ENCODE results near the gene HRH1.
"Not testable (repeated sequence)": the region's sequence is repeated elsewhere in the genome, so short reads cannot be mapped to it uniquely, and the experiment has no call there.

HRH1 gene

DNA sequence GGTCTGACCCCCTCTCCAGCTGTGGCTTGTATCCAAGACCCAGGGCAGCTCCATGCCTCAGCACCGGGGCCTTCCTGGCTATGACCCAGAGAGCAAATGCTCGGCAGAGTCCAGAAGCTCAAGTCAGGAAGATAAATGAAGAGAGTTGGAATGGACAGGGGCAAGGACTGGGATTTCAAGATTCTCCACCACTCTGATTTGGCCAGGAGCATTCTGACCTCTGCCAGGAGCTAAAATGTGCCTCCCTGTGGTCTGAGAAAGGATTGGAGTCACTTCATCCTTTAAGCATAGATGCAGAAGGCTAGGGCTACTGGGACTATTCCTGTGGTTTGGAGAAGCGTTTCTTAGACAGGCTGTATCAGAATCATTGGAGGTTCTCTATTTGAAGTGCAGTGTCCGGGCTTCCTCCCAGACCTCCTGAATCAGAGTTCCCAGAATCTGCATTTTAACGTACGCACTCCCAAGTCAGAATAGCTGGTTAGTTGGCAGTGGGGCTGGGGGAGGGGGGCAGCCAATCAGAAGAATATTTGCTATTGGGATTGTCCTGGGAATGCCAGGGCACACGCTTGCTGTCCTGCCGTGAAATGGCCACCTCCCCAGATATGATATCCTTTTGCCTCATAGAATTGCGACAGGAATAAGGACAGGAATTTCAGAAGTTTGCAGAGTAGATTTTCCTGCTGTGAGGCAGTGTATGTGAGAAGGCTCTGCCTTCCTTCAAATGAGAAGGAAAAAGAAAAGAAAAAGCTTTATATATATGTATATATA lies 57.4 kb downstream of the HRH1 start:
- DNase-seq = no peak

DNA sequence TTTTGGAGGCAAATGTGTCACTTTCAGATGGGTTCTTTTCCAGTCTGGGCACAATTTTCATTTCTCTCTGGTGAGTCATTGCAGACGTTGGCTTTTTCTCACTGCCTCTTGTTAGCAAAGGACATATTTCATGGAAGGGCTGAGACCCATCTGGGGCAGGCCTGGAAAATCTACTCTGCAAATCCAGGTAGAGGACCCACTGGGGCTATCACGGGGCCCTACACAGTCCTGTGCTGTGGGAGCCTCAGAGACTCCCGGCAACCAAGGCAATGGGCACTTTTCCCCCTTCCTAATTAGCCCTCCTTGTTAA lies 58.0 kb downstream of the HRH1 start:
- no peak for DNase-seq

GRCh38 chr3:11212784-11213183 lies 58.5 kb downstream of the HRH1 start:
- no peak for DNase-seq

DNA sequence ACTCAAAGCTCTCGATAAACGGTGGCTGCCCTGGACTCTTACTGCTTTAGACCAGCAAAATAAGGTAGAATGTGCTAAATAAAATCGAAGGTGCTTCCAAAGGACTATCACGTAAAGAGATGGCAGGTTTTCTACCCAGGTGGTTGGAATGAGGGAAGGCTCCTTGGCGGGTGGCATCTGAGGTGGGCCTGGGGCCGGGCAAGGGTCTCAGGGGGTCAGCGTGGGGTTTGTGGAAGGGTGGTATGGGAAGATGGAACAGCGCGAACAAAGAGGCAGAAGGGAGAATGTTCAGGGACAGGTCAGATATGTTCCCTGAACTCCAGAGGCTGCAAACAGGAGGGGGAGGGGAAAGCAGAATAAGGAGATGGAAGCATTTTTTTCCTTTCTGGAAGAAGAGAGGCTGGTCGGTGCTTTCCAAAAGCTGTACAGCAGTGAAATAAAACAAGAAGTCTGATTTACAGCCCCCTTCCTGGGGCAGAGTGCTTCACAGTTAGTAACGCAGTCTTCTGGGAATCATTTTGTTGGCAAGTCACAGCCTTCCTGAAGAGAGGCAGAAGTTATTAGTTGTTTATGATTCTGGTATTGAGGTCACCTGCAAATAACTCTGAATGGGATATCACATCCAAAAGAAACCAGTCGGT lies 59.6 kb downstream of the HRH1 start:
- DNase-seq = no peak

GRCh38 chr3:11214451-11214978 lies 60.2 kb downstream of the HRH1 start:
- no peak for DNase-seq

GRCh38 chr3:11217370-11217769 lies 63.1 kb downstream of the HRH1 start:
- DNase-seq = not testable (repeated sequence)

DNA sequence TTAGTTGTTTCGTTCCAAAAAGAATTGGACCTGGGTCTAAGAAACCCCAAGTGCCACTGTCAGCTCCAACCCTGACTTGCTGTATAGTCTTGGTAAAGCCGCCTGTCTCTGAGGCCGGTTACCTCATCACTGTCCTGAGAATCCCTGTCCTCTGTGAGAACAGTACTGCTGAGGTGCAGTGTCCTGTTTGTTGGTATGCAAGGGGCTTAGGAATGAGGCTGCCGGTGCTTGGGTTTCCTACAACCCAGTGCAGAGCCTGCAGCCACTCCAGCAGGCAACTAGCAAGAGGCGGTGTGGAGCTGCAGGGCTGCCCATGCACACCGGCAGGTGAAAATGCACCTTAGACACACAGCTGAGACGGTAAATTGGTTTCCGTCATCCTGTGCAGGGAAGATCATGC lies 65.9 kb downstream of the HRH1 start:
- DNase-seq = no peak

- no peak for DNase-seq
Observed at GRCh38 chr3:11221818-11222415, 67.6 kb downstream of the HRH1 start.

GRCh38 chr3:11224010-11224409 lies 69.7 kb downstream of the HRH1 start:
- no peak for DNase-seq

DNA sequence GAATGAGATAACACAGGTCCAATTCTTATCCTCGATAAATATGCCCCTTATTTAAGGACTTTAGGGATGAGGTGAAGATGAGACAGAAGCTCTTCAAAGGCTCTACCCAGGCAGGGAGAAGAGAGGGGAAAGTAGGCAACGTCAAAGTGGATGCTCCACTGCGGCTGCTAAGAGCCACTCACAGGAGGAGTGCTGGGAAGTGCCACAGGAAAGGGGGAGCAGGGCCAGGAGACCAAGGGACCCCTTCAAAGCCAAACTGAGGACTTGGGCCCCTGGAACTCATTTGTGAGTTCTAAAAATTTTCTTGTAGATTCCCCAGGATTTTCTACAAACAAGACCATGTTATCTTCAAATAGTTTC lies 70.6 kb downstream of the HRH1 start:
- DNase-seq = no peak

DNA sequence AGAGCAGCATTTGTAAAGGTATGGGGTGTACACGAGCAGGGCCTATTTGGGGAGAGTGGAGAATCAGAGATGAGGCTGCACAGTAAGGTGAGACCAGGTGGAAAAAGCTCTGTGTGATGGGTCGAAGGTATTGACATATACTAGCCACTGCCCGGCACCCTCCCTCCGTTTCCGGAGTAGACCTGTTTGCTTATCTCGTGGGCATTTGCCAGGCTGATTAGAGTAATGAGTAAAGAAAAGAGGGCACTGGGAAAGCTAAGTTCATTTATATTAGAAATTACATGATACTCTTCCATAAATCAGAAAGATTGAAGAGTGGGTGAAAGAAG lies 71.7 kb downstream of the HRH1 start:
- no peak for DNase-seq

DNA sequence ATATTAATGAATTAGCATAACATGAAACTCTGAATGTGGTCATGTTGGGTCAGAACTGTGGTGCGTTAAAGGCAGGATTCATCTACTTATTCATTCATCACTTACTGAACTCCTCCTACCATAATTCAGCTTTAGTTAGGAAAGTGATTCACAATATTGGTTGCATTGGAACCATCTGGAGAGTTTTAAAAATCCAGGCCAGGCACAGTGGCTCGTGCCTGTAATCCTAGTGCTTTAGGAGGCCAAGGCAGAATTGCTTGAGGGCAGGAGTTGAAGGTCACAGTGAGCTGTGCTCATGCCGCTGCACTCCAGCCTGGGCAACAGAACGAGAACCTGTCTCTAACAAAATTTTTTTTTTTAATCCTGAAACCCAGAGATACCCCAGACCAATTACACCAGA lies 73.7 kb downstream of the HRH1 start:
- DNase-seq = no peak

- no peak for DNase-seq
Observed at GRCh38 chr3:11230125-11230524, 75.8 kb downstream of the HRH1 start.

DNA sequence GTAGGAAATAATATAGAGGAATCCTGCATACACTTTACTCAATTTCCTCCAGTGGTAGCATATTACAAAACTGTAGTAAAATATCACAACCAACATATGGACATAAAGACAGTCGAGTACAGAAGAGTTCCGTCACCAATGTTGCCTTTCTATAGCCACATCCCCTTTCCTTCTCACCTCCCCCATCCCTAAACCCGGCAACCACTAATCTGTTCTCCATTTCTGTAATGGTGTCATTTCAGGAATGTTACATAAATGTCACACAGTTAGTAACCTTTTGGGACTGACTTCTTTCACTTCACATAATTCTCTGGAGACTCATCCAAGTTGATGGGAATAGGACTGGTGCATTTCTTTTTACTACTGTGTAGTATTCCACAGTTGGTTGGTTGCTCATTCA lies 76.5 kb downstream of the HRH1 start:
- DNase-seq = no peak

DNA sequence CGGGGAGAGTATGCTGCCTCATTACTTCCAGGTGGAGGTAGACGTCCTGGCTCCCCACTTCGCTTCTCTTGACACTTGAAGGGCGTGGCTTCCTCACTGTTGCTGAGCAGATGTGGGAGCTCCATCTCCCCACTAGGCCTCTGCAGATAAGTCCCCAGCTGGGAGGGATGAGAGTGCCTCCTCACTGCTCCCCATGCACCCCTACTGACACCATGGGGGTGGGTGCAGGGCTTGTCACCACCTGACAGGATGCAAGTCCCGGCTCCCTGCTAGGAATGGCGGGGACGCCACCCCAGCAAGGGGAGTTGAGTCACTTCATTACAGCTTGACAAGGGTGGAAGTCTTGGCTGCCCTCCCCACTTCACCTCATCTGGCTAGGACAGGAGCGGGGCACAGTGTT lies 81.1 kb downstream of the HRH1 start:
- DNase-seq = no peak

DNA sequence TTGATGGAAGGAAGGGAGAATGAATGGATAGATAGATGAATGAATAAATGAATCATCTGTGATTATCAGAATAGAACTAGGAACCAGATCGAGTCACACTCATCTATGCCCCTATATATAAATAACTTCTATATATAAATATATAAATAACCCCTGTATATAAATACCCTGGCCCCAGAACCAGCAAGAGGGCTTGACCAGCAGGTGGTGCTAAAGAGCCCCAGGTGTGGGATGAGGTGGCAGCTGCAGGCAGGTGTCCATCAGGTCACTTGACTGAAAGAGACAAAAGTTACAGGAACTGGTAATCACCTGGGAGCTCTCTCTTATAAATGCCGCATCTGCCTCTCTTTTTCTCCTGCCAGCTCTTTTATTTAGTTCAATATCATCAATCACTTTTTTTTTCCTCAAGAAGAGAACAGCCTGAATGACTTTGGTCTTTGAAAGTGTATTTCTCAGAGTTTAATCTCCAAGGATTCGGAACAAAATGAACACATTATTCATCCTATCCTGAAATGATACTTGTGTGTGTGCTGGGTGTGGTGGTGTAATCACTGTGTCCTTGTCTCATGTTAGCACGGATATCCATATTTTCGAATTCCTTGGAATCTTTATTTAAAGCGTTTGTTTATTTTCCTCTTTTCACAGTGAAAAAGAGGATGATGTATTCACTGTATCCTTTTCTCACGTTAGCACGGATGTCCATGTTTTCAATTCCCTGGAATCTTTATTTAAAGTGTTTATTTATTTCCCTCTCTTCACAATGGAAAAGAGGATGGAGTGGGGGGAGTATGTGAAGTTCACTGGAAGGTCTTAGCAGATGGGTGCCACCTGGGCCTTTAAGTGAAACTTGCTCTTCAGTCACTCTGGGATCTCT lies 82.5 kb downstream of the HRH1 start:
- DNase-seq = peak; percentile 78

DNA sequence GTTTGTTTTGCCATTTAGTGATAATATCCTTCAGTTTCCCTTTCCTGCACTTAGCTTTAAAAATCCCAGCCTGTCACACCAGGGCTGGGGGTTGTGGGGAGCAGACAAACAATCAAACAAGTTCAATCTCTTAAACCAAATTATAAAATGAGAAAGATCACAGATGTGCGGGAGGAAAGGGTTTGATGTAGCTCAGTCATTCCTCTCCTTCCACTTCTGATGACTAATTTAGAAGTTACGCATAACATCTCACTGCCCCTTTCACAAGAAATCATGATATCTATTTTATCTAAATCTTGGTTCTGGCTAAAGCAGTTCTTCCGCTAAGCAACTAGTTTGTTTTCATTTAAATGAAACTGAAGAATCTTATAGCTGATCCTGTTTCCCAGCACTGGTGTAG lies 83.8 kb downstream of the HRH1 start:
- DNase-seq = no peak

GRCh38 chr3:11238880-11239279 lies 84.6 kb downstream of the HRH1 start:
- no peak for DNase-seq

DNA sequence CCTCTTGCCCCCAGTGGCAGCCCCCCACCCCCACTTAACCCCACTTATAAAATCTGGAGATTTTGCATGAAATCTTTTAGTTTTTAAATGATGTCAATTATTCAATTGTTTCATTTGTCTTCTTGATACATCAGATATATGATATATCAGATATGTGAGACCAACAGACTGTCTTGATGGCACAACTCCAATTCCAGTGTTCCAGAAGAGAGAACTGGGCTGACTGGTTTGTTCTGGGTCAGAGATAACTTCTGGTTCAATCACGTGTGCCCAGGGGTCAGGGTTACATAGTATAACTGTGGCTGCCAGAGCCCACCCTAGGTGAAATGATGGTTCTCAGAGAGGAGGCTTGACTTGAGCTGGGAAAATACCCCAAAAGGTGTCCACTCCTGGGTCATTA lies 85.5 kb downstream of the HRH1 start:
- no peak for DNase-seq

DNA sequence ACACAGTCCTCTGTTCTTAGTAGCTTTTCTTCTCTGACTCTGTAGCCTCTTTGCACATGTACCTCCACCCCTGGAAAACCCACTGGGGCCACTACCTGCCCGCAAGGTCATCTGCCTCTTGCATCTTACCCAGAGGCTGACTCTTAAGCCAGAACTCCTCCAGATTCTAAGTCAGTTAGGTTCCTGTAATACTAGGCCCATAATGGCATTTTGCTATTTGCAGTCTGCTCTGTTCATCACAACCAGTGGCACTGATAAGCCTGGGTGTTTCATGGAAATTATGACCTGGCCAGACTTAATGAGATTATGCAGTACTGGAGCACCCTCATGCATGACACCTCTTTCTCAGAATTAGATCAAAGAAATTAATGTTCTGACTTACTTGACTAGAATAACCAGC lies 86.2 kb downstream of the HRH1 start:
- no peak for DNase-seq

- no peak for DNase-seq
Observed at GRCh38 chr3:11244121-11244677, 89.9 kb downstream of the HRH1 start.

DNA sequence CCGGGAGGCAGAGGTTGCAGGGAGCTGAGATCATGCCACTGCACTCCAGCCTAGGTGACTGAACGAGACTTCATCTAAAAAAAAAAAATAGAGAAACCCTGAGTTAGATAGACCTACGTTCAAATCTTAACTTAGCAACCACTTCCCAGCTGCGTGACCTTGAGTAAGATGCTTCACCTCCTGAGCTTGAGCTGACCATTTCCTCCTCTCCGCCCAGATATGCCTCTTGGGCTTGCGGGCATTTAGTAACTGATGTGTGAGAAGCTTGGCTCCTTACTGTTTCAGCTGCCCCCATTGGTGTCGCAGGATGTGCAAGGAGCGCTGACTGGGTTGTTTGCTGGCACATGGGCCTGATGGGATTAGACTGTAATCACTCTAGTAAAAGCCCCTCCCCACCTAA lies 91.0 kb downstream of the HRH1 start:
- no peak for DNase-seq
